Activated CD4-positive, alpha-beta T cell treated with anti-CD3 and anti-CD28 coated beads, Interleukin-2, Interleukin-4, amounts not matched to agents 100 ng/mL and 50 ng/mL, durations not matched to agents 16 hours and 8 hours (primary cell): ENCODE results near the gene SIGLEC6.
A peak's percentile ranks its signal among the peaks of the same experiment; 100 is the strongest.

Experiments
- DNase-seq: peaks from one replicate; pipeline ENCODE4 v3.0.0-alpha.2; 2020; ENCODE audit warnings: low spot score

The SIGLEC6 gene

DNA sequence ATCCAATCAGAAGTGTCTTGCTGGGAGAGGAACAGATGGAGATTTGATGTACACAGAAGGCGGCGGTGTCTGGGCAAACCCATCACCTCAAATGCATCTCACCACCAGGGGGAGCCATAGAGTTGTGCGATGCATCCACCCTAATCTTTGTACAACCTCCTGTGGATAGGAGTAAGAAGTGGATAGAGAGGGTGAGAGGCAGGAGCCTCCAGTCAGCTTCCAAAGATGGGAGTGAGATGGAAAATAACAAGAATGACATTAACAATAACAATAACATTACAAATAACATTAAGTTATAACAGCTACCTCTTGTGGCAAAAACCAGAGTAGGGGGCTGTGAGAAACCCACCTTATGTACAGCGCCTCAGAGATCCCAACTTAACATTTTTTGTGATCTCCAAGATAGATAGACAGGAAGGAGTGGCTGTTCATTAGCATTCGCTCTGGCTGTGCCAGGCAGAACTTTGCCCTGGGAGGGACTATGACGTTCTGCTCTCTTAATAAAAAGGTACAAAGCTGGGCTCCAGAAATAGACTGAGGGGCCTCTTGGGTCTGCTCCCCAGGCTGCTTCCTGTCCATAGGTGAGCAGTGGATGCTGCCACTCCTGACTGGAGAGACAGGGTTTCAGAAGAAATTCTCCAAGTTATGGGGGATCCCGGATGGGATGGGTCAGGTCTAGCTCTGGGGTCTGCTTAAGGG lies 58.3 kb downstream of the SIGLEC6 start:
- DNase-seq = peak; percentile 83

DNA sequence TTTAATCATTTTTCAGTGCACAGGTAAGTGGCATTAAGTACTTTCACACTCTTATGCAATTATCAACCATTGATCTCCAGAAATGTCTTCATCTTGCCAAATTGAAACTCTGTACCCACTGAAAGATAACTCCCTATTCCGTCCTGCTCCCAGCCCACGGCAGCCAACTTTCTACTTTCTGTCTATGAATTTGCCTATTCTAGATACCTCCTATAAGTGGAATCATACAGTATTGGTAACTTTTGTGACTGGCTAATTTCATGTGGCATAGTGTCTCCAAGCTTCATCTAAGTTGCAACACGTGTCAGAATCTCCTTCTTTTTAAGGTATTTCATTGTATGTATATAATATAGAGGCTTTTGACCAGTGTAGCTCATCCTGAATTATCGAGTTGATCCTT lies 58.9 kb downstream of the SIGLEC6 start:
- DNase-seq = no peak

DNA sequence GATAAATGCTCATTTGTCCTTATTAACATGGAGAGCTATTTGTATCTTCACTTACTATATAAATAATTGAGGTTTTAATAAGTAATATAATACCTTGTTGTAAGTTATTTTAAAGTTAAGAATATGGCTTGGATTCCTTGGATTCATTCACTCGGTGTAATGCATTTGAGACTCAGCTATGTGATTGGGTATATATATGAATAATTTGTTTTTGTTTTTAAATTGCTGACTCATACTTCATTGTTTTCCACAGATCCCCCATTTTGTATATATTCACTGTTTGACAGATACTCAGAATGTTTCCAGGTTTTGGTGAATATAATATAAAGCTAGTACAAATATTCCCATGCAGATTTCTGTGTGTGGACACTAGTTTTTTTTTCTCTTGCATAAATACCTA lies 59.9 kb downstream of the SIGLEC6 start:
- no peak for DNase-seq

DNA sequence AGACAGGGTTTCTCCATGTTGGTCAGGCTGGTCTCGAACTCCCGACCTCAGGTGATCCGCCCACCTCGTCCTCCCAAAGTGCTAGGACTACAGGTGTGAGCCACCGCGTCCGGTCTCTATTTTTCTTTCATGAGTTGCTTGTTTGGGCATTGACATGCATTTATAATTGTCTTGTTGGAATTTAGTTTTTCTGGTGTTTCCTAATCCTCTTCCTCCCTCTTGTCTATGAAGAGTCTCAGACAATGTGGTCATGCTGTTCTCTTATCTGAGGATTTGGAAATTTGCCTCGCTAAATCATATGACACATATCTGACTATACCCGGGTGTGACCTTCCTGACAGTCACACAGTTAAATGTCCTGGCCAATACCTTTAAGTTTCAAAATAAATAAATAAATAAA lies 60.5 kb downstream of the SIGLEC6 start:
- no peak for DNase-seq

DNA sequence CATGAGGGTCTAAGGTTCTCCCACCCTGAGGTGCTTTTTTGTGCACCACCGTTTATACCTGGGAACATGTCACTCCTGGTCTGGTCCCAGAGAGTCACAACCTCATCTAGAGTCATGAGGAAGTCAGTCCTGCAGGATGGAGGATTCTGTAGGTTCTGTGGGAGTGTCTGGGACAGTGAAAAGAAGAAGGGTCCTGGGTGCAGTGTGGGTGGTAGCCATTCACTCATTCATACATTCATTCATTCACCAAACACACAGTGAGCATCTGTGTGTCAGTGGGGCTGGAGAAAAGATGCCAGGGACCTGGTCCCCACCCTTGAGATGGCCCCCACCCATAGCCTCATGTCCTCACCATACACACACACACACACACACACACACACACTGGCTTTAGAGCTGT lies 61.8 kb downstream of the SIGLEC6 start:
- no peak for DNase-seq

DNA sequence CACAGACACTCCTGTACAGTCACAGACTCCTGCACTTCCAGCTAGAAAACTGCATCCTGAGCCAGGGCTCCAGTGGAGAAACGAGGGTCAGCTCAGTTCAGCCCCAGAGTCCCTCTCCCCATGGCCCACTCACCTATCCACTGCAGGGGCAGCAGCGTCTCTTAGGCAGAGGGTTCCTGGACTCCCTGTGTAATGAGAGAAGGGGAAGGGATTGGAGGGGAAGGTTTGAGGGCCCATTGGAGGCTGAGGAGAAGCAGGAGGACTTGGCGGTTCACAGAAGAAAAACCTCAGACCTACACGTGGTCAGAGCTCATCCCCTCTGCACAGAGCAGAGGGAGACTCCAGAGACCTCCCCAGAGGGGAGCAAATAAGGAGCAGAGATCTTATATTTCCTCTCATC lies 62.3 kb downstream of the SIGLEC6 start:
- DNase-seq = no peak

DNA sequence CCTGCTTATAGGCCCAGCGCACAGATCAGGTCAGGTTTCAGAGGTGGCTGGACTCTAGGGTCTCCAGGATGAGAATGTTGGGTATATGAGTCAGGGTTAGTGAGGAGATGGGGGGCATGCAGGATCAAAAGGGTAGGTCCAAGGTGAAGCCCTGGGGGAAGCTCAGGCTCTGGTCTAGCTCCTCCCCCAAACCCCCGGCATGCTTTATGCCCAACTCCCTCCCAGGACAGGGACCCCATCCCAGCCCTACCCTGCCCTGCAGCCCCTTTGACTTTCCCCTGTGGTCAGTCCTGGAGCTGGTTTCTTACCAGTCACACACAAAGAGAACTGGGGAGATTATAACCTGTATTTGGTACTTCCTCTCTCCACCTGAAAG lies 62.9 kb downstream of the SIGLEC6 start:
- no peak for DNase-seq

DNA sequence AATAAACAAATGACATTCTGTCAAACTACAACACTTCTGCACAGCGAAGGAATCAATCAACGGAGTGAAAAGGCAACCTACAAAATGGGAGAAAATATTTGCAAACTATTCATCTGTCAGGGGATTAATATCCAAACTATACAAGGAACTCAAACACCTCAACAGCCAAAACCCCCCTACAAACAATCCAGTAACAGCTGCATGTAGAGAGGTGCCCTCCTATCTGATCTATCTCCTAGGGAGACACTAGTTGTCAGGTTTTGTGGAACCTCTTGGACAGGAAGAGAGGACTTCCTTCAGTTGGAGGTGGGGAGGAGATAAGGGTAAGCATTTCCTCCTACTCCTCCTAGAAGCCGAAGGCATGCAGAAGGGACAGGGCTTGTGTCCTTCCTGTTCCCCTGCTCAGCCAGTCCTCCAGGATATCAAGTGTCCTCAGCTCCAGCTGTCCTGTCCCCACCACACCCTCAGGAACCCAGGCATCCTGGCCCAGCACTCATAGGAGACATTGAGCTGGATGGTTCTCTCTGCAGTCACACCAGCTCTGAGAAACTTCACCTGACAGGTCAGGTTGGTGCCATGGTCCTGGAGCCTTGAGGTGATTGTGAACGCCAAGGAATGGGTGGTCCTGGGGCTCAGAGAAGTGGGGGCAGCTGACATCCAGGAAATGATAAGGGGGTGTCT lies 63.5 kb downstream of the SIGLEC6 start:
- no peak for DNase-seq
